ENCODE results near the gene ROS1.

ROS1 gene

DNA sequence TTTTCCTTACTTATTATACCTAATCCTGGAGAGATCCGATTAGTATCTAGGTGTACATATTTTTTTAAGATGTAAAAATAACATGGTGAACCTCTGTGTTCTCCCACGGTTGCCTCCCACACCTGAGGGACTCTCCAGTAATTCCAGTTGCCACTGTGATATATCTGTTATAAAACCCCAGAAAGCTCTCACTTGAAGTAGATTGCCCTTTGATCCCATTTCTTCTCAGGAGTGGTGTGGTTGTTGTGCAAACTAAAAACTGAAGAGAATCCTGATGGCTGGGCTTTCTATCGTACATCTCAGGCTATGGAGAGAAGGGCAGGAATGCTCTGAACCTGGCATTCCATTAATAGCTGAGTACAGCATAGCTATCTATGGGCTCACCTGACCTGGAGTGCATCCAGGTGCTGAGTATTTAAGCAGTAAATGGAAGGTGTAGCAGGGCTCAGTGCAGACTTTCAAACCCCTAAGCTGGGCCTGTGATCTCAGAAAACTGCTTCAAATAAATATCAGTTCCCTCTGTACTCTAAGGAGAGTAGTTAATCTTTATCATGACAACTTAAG lies 119.4 kb downstream of the ROS1 start:
- DNase-seq = no peak

DNA sequence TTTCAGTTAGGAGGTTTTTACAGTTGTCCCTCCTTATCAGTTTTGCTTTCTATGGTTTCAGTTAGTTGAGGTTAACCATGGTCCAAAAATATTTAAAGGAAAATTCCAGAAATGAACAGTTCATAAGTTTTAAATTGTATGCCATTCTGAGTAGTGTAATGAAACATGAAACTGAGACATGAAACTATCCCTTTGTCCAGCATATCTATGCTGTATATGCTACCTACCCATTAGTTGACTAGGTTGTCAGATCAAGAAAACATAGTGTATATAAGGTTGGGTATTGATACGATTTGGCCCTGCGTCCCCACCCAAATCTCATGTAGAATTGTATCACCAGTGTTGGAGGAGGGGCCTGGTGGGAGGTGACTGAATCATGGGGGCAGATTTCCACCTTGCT lies 121.3 kb downstream of the ROS1 start:
- no peak for DNase-seq

DNA sequence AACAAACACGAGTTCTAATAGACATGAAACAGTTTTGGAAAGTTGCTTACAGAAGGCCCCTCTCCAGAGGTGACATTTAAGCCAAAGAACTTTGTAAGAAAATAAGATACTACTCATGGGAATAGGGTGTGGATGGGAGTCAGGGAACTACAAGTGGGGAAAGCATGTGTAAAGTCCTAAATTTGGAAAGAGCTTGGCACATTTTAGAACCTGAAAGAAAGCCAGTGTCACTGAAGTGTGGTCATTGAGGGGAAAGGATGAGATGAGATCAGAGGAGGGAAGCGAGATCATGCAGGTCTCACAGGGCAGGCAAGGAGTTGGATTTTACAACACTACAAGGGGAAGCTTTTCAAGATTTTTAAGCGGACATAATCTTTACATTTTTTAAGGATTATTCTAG lies 122.4 kb downstream of the ROS1 start:
- DNase-seq = no peak

DNA sequence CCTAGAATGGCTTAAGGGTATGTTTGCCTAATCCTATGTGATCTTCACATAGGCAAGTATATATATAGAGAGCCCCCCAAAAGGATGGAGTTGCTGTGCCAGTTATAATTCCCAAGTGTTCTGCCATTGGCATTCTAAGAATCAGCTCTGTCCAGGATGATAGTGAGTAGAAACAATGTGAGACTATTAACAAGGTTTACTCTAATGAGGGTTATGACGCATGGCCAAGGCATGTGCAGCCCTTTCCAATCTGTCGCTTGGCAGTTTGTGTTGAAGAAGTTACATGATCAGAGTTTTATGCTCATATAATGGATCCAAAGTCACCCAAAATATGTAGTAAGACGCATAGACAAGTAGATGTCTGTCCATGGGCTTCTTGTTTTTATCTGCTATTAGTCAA lies 126.8 kb downstream of the ROS1 start:
- no peak for DNase-seq

DNA sequence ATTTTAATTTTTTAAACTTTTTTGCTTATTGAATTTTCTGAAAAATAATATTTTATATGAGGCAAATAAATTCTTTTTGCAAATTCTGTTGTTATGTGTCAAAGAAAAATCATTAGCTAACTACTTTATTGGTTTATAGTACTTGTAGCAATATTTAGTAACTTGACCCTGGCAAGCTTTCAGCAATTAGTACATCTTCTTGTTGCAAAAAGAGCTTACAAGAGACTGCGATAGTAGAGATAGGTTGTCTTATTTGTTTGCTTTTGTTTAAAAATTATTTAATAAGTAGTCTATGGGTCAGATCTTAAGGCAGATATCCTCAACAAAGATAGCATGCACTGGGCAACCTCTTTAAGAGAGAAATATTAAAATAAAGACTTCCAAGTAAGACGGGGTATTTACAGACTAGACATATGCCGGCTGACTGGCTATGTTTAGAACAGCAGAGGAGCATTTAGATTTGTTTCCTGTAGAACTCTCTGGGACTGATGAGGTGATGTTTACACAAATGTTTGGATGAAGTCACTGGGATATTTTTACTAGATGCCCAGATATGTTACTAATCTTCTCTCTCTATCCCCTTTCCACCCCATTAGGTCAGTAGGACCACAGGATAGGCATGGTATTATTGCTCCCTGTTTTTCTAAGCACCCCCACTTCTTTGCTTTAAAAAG lies 135.4 kb downstream of the ROS1 start:
- DNase-seq = no peak

DNA sequence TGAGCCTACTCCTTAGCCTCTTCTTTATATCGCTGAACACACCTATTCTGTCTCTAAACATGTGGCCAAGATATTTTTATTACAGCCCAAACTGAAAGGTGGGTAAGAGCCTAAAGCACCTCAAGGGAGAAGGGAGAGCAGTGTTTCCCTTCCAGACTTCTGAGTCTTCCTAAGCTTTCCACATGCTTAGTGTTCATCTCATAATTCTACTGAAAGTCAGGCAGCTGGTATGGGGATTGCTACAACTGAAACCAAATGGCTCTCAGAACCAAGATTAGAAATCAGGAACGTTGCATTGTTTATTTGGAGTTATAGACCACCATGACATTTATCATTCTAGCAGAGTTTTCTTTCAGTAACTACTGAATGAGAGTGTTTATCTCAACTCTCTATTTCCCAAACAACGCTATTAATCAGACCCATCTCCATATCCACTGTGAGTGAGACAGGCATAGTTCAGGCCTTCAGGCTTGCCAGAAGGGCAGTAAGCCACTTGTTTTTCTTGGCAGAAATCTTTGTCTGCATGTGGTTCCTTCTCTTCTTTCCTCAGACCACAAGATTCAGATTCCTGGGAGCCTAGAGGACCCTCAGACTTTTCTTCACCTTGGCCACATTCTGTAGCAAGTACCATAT lies 137.5 kb downstream of the ROS1 start:
- no peak for DNase-seq

DNA sequence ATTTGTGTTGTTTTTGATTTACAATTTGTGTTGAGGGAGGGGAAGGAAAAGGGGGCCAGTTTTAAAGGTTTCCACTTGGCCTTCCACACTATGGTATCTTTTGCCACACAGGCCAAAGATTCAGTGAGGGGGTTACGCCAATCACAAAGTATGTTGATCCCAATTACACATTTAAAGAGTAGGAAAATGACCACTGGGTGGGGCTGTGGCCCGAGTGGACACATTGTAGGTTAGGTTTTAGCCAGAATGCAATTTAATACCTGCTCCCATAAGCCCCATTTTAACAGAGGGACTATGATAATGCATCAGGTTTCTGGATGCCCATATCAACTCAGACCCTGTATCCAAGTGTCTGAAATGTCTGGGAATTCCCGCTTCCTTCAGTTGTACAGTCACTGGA lies 144.8 kb downstream of the ROS1 start:
- DNase-seq = no peak

DNA sequence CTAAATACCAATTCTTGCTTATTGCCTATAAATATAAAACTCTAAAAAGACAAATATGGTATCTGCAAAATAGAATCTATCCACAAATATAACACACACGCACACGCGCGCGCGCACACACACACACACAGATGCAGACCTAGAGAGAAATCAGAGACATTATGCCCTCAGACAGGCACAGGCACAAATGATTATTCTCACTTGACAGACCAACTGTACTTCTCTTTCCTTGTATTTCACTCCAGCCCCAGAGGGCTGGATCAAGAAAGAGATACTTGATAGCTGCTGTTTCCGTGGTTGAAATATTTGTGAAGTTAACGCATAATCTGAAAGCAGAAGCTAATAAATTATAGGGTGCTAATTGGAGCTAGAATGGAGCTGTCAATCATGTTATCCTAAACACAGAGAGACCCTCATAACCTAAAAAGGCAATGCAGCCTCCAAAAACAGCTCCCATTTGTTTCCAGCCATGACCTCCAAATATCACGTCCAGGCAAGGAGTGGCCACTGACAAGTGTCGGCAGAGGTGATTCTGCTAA lies 148.9 kb downstream of the ROS1 start:
- DNase-seq = no peak

DNA sequence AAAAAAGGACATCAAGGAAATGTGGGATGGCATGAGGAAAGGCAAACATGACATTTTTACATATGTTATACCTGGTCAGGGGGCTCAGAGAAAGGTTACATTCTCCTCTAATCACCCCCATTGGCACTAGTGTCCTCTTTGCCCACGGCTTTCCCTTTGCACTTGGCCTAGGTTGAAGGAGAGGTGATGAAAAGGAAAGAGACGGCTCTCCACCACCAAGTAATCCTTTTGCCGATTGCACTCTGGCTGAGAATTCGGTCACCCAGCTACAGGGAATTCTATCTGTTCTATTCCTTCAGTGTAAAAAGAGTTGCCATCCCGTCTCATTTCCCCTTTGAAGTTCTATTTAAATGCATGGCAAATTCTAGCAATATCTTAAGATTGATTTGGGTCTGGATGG lies 150.0 kb downstream of the ROS1 start:
- DNase-seq = no peak

DNA sequence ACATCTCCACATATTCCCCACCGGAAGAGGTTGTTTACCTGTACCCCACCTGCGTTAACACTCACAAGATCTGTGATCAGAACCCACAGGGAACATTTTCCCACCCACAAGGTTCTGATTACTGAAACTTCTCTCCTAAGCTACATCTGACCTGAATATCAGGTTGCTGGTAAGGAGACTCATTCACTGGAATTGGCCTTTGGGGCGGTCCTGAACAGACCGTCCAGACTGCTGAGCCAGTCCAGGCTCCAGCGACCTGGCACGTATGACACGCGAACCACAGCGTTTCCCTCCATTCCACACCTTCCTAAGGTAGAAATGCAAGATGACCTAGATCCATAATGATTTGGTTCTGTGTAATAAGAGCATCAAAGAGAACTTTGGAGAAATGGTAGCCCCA lies 150.5 kb downstream of the ROS1 start:
- DNase-seq = no peak

DNA sequence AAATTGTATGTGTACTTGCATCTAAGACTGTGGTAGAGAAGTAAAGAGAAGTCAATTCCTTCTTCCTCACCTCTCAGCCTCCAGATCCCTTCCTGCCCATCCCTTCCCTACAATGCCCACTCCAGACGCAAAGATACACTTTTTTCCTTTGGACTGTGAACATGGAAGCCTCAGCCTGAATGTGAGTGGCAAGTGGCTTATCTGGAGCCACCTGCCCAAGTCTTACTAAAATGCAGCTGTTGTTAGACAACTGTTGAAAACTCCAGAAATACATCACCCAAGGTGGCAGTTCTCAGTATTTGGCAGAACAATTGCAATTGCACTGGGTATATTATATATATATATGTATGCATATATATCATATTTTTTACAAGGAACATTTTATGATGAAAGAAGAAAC lies 152.9 kb downstream of the ROS1 start:
- no peak for DNase-seq

DNA sequence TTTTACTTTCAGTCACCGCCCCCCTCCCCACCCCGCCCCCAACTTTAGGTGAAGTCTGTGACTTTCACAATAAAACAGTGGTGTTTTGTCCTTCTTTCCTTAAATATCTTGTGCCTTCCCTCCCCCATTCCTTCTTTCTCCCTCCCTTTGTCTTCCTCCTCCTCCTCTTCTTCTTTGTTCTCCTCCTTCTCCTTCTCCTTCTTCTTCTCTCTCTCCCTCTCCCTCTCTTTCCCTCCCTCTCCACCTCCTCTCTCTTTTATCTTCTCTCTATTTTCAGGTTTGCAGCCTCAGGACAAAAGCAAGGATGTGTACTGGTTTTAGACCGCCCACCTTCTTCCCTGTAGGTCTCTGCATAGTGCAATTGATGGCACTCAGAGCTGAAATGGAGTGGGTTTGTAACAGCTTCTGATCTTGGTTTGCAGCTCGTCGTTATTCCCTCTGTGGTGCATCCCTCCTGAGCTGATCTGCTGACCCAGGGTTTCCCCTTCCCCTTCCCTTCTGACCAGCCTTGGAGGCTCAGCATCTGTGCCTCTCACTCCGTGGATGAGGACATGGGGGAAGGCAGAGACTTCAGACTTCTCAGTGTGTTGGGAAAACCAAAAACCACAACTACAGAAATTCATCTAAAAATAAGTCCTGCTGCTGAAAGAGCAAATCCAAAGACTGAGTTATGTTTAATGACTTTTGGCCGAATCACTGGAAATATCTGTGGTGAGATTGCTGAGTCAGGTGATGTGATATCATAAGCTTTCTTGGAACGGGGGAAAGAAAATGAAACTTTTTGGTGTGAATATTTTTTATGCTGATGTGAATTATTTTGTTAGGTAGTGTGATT lies 153.5 kb downstream of the ROS1 start:
- DNase-seq = no peak

DNA sequence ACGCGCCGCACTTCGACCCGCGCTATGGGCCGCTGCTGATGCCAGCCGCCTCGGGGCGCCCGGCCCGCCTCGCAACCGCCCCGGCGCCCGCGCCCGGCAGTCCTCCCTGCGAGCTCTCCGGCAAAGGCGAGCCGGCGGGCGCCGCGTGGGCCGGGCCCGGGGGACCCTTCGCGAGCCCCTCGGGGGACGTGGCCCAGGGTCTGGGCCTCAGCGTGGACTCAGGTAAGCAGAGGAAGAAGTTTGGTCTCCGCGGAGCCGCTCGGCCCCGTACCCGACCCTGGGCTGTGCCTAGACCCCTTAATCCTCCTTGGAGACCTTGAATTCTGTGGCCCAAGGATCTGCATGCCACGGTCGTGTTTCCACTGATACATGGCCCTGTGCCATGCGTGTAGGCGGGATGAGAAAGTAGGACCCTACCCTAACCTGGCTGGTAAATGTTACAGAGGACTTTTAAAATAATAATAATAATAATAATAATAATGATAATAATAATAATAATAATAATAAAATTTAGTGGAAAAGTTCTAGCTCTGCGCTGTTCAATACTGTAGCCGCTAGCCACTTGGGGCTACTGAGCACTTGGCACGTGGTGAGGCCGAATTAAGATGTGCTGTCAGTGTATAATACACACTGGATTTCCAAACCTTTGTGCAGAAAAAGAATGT lies 154.8 kb downstream of the ROS1 start:
- DNase-seq = no peak

DNA sequence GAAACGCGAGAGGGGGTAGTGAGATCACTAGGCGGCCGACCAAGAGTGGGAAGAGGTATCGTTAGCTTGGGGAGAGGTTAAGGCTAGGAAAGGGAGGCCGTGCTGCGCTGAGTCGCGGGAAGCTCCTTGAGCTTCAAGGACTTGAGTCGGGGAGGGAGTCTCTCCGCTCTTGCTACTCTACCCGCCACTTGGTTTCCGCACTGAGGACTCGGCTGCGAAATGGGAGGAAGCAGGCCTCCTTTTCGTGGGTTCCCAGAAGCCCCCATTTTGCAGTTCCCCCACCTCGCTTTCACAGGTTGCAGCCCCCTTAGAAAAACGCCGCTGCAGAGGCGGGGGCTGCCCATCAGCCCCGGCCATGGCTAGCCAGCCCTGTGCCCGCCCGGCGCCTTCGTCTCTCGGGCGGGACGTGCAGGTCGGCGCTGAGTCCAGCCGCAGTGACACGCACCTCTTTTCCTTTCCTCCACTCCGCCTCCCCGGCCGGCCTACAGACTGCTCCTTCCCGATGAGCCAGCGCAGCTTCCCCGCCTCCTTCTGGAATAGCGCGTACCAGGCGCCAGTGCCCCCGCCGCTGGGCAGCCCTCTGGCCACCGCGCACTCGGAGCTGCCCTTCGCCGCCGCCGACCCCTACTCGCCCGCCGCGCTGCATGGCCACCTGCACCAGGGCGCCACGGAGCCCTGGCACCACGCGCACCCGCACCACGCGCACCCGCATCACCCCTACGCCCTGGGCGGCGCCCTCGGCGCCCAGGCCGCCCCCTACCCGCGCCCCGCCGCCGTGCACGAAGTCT lies 155.5 kb downstream of the ROS1 start:
- DNase-seq = peak; percentile 16

DNA sequence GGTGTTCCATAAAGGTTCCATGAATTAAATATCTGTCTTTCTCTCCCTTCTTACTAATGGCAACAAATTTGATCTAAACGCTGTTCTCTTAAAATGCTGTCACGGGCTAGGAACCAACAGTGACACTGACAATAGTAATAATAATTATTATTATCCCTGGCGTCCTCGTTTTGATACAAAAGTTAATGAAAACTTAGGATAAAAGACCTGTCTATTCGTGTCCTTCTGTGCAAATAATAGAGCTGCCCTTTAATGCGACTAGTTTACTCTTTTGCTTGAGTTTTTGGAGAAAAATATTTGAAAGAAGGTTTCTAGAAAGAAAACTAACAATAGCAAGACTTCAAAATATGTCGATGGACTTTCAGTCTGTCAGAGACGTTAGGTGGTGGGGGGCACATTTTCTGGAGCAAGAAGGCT lies 156.1 kb downstream of the ROS1 start:
- DNase-seq = no peak

DNA sequence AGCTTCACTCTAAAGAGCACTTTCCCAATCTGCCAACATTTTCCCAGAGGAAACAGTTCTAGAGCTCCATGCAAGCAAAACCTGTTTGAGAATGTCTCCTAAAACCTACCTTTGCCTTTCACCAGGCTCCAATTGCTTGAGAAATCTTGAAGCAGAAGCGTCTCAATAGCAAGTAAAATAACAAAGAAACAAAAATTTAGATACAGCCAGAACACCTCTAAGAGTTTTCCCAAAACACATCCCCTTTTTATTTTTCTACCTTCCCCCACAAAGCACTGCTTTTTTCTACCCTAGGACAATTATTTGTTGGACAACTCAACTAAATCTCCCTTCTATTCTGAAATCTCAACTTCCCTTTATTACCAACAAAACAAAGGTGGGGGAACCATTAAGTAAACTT lies 156.8 kb downstream of the ROS1 start:
- no peak for DNase-seq

DNA sequence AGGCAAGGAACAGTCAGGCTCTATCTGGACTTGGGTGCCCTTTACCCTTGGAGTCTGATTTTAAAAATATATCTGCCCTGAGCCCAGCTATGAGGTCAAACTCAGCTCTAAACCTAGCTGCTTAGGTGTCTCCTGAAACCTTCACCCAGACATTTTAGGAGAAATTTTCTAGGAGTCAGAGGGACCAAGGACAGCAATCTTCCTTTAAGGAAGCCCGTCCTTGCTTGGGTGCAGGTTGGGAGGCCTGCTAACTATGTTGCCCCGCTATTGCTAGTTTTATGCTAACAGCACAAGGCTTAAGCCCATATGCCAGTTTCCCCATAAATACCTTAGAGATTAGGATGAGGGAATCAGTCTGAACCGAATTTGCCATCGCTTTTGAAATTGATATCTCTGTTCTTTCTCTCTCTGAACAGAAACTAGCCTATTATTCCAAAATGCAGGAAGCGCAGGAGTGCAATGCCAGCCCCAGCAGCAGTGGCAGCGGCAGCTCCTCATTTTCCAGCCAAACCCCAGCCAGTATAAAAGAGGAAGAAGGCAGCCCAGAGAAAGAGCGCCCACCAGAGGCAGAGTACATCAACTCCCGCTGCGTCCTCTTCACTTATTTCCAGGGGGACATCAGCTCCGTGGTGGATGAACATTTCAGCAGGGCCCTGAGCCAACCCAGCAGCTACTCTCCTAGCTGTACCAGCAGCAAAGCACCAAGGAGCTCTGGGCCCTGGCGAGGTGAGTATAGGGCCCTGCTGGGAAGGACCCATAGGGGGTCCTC lies 157.8 kb downstream of the ROS1 start:
- no peak for DNase-seq

DNA sequence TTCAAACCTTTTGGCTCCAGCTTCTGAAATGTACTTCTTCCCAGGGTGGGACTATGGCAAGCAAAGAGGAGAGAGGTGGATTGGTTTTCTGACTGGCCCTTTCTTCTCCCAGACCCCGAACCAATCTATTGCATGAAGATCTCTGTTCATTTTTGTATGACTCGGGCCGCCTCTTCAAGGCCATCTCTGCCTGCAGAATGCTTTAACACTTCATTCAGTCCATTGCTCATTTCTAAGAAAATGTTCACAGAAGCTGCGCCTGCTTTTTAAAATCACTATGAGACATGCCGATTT lies 158.7 kb downstream of the ROS1 start:
- no peak for DNase-seq

DNA sequence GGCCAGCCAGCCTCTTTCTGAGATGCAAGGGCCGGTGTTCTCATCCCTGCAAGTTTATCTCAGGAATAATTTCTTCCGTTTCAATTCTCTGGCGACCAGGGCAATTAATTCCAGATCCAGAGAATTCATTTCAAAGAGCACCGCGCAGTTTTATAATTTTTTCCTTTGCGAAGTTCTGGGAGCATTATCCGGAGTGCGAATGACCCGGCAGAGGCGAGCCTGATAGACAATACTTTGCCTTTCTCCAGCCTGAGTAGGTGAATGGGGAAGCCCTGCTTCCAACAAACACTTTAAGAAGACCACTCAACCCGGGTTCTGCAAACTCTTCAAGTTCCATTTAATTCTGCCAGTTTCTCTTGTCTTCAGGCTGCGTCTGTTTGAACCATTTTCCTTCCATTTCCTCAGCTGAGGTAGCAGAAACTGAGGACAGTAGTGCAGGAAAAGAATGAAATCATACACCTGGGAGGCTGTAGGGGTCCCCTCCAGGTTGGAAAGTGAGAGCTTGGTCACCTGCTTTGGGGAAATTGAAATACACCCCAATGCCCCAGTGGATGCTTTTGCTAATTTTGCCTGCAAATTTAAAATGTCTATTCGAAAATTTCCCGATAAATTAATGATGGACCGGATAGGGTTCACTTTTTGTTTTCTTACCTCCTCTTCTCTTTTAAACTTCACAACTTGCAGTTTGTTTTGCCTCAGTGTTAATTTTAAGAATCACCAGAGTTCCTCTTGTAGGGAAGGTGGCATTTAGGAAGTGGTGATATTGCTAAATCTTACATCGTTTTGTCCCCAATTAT lies 159.3 kb downstream of the ROS1 start:
- DNase-seq = no peak

DNA sequence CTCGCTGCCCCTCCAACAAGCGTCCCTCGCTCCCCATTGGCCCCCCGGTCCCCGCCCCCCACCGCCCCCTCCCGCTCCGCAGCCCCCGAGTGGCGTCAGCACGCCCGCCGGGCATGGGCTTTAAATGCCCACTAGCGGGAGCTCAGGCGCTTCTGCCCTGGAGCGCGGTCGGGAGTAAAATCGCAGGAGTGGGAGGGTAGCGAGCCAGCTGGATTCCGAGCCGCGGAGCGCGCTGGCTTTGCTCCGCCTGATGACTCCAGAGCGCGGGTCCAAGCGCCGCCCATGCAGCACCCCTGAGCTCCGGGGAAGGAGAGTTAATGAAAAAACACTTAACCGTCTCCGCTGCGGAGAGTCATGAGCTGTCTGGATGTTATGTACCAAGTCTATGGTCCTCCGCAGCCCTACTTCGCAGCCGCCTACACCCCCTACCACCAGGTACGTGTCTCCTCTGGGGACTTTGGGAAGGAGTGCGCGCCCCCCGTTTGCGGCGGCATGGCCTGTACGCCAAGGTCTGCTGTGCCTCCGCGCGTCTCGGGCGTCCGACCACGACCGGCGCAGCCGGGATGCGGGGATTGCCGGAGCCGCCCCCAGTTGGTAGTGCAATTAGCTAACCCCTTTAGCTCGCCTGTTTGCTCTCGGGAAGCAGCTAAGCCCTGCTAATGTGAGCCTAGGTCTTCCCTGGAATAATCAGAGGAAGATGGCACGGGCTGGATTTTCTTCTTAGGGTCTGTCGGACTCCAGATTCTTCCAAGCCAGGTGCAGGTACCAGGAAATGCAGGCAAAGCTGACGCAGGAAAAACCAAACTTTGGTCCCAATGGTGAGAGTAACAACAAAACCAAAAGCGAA lies 160.1 kb downstream of the ROS1 start, which contains the start of gene VGLL2:
Gene VGLL2 (plus strand): TSS at position 149 of the 847 bp plus-strand sequence. CDS start 206 bp downstream, at position 355.
- peak; percentile 57 for DNase-seq
